Body of pancreas (tissue), 4 donors: Measurements from ENCODE around the gene HS3ST4.

Source experiments
- POLR2A ChIP-seq, 3 donors: fragments of 450-650 bp; IDR thresholded peaks; one replicate each; pipeline ENCODE4 v1.6.1; 2016; ENCODE audit warnings: antibody characterized with exemption in 3 of 3, mild to moderate bottlenecking in 2 of 3
- TF ChIP-seq, protein P1 (sequence below), 7 experiments: fragments of 450-650 bp in 4 of 7; fragments of 200-600 bp in 3 of 7; sonication (generic) in 3 of 7; IDR thresholded peaks; one replicate each; pipeline ENCODE4 v1.5.1; 2016 to 2019; ENCODE audit warnings: antibody characterized with exemption in 7 of 7

DNA sequence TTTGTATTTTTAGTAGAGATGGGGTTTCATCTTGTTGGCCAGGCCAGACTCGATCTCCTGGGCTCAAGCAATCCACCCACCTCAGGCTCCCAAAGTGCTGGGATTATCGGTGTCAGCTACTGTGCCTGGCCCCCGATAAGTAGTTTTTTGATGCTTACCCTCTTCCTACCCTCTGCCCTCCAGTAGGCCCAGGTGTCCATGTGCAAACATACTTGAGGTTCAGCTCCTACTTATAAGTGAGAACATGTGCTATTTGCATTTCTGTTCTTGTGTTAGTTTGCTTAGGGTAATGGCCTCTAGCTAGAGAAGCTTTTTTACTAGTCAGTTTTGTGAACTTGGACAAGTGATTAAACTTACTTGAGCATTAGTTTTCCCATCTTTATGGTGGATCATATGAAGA, 136.8 kb downstream of the HS3ST4 start:
- TF ChIP-seq, protein P1, sequence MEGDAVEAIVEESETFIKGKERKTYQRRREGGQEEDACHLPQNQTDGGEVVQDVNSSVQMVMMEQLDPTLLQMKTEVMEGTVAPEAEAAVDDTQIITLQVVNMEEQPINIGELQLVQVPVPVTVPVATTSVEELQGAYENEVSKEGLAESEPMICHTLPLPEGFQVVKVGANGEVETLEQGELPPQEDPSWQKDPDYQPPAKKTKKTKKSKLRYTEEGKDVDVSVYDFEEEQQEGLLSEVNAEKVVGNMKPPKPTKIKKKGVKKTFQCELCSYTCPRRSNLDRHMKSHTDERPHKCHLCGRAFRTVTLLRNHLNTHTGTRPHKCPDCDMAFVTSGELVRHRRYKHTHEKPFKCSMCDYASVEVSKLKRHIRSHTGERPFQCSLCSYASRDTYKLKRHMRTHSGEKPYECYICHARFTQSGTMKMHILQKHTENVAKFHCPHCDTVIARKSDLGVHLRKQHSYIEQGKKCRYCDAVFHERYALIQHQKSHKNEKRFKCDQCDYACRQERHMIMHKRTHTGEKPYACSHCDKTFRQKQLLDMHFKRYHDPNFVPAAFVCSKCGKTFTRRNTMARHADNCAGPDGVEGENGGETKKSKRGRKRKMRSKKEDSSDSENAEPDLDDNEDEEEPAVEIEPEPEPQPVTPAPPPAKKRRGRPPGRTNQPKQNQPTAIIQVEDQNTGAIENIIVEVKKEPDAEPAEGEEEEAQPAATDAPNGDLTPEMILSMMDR (IDR thresholded peaks at IDR 0.05), result no peak
- TF ChIP-seq POLR2A (IDR thresholded peaks at IDR 0.05), result no peak
